ENCODE data around the gene CREB3.

CREB3 gene

DNA sequence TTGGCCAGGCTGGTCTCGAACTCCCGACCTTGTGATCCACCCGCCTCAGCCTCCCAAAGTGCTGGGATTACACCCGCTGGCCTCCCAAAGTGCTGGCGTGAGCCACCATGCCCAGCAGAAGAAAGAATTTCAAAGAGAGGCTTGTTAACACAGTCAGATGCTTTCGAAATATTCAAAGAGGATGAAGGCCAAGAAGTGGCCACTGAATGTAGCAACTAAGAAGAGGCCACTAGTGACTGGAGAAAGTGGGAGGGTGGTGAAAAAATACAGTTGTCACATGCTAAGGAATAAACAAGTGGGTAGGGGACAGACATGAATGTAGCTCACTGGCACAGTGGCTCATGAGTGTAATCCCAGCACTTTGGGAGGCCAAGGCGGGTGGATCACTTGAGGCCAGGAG lies 29.8 kb upstream of the CREB3 start:
- no peak for DNase-seq

- no peak for DNase-seq
Measured at GRCh38 chr9:35703906-35704672, 28.4 kb upstream of the CREB3 start.

DNA sequence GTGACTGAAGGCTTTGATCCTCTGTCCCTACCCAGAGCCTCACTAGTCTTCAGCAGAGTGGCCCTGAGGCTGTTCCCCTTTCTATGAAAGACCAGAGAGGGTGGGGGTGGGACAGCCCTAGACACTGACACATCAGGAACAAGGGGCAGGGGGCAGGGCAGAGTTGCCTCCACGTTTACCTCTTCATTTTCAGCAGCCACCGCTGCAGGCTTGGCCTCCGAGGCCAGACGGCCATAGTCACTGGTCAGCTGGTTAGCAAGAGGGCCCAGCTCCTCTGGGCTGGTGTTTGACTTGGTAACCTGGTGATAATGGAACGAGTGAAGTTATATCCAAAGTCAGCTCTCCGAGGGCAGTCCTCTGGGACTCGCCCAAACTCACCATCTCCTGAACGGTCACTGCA lies 27.1 kb upstream of the CREB3 start:
- DNase-seq, result no peak

DNA sequence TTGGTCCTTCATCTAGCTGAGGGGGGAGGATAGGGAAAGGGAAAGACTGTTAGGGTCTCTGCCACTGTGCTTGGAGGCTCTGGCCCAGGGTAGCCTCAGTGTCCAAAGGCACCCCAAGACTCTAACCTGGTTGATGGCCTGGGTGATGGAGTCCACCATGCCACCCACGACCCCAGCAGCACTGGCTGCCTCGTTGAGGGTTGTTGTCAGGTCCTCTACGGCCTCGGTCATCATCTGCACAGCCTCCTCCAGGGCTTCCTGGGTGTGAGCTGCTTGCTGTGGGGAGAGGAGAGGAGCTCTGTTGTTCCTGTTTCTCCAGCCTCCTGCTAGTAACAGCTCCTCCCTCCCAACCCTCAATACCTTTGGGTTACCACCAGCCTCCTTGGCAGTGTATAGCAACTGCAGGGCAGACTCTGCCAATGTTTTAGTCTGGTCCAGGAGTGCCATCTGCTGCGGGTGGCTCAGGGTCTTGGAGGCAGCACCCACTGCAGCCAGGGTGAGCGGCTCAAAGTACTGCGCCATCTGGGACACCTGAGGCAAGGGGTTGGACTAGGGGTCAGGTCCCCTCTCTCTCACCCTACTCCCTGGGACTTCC lies 26.5 kb upstream of the CREB3 start:
- no peak for DNase-seq

DNA sequence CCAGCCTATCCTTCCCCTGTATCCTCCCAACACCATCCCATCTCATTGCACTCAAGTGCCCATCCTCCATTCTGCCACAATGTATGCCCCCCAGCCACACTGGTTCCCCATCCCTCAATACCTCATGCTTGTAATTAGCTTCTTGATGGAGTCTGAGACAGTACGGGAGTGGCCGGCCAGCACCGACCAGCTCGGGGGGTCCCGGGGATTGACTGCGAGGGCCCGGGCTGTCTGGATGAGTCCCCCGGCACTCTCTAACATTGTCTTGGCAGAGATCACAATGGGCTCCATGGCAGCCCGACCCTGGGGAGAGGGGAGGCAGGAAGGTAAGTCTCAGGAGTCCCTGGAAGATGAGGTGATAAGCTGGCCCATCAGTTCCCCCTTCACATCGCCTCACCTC lies 25.5 kb upstream of the CREB3 start:
- no peak for DNase-seq

DNA sequence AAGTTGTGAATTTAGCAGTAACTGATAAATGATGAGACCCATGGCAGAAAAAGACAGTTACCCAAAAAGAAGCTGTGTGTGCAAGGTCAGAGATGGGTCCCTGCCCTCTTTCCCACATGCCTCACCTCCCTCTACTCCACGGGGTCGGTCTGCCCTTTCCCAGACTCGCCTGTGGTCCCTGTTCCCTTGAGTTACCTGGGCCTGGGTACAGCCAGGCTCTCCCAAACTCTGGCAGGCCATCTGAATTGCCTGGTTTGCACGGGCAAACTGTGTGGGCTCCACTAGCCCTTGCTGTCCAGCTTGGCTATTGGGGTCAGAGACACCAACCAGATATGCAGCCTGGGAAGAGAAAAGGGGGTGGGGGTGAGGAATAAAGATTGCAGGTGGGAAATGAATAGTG lies 24.3 kb upstream of the CREB3 start:
- no peak for DNase-seq

DNA sequence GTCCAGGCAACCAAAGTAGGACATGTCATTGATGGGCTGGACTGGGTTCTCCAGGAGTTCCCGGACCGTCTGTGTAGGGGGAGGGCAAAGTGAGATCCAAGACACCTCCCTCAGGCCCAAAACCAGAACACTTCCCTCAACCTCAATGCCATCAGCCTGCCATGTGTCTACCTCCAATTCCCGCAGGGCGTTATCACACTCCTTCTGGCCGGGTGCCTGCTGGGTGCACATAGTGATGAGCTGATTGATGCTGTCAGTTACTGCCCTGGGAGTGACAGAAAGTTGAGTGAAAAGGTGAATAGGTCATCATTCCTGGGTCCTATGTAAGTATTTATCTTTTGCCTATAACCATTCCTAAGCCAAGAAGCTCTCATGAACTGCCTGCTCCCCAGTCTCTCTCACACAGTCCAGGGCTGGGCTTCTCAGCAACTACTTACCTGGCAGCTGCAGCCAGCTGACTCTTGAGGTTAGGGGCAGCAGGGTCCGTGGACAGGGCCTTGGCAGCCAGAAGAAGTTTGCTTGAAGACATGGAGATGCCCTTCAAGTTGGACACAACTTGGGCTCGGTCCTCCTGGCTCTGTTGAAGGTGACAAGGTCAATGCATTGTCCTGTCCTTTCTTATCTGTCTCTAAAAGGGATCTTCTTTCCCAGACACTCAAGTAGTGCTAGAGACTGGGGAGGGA lies 21.5 kb upstream of the CREB3 start:
- DNase-seq, result no peak

- no peak for DNase-seq
Measured at GRCh38 chr9:35711501-35712428, 20.7 kb upstream of the CREB3 start.

DNA sequence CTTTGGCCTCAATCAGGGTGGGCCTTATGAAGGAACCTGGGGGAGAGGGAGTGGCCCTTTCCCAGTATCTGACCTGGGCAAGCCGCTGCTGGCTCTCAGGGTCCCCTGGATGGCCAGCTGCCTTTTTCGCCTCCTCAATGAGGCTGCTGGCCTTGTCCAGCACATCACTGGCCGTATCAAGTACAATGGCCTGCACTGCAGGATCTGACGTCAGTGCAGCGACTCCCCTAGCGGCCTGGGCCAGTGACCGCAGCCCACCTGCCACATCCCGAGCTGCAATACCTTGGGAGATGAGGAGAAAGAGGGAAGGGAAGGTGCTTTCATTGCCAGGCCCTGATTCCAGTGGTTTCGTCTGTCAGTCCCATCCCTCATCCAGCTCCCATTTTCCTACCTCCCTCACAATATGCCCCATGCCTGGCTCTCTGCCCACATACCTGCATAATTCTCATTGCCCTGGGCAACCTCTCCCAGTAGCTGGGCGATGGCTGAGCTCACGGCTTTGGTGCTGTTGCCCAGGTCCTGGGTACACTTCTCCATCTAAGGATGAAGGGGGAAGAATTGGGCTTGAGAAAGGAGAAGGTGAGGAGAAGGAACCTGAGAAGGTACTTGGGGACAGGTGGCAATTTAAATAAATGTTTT lies 19.6 kb upstream of the CREB3 start:
- no peak for DNase-seq

DNA sequence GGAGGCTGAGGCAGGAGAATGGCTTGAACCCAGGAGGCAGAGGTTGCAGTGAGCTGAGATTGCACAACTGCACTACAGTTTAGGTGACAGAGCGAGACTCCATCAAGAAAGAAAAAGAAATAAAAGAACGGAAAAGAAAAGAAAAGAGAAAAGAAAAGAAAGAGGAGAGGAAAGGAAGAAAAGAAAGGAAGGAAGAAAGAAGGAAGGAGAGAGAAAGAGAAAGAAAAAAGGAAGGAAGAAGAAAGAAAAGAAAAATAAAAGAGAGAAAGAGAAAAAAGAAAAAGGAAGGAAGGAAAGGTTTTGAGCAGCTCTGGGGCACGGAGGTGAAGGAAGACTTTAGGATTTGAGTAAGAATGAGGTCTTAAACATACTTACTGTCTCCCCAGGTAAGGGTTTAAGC lies 18.9 kb upstream of the CREB3 start:
- no peak for DNase-seq

DNA sequence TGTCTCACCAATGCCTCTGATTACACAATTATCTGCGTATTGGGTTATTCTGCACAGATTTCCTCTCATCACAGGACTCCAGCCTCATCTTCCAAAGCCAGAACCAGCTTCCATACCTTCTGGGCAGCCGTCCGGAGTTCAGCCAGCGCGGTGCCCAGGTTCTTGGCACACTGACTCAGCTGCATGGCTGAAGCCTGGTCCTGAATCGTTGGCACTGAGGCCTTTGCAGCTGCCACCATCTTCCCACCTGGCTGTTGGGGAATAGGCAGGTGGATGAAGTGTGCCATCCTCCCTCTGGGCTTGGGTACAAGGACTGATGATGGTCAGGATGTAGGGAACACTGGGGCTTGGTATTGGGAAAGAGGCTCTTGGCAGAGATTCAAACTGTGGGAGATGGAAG lies 18.3 kb upstream of the CREB3 start:
- no peak for DNase-seq

- DNase-seq, result no peak
Measured at GRCh38 chr9:35714579-35715252, 17.8 kb upstream of the CREB3 start.

GRCh38 chr9:35716230-35716629 lies 16.2 kb upstream of the CREB3 start:
- no peak for DNase-seq

DNA sequence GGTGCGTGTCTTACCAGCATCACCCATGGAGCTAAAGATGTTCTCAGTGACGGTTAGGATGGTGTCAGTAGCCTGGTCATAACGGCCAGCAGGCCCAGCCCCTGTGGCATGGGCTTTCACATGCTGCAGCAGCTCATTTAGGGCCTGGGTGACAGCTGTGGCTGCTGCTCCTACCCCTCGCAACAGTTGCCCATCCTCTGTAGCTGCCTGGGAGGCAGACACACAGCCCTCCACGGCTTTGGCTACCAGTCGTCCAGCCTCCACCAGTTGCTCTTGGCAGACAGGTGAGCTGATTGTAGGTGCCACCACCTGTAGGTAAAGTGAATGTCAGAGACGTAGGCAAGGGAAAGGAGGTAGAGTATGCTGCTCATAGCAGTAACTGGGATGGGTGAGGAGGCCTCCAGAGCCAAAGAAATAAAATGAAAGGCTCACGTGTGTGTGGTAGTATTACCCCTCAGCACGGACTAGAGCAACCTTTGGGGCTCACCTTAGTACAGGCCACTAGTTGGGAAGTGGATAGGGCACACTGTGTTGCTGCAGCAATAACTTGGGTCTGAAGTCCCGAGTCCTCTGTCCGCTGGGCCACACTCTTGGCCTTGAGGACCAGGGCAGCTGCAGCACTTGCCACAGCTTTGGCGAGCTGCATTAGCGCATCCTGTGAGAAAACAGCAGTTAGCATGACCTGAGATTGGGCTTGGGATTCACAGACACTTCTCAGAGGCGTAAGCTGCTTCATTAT lies 15.2 kb upstream of the CREB3 start:
- DNase-seq, result no peak

DNA sequence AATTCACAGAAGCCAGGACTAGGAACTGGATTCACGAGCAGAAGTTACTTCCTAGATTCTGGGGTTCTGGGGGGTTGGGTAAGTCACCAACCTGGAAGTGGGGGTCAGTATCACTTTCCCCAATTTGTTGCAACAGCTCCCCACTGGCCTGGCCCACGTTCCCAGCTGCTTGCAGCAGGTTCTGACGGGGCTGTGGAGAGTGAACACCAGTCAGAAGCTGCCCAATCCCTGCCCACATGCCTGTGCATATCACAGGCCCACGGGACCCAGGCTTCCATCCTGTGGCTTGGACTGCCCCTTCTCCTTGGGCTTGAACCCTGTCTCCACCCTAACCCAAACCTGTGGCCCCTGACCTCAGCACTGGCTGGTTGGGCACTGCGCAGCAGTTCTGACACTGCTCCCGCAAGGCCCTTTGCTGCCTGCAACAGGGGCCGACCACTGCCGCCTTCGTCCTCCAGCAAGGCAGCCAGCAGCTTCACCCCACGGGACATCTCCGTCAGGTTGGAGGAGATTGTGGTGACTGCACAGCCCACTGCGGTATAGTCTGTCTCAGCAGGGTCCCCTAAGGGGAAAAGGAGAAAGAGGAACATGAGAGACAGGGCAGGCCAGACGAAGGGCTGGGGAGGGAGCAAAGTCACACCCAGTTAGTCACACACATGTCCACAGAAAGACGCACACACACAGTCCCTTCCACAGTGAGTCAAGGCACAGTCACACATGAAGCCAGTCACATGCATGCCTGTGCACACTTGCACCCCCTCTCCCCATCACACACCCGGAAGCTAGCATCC lies 13.6 kb upstream of the CREB3 start:
- no peak for DNase-seq

DNA sequence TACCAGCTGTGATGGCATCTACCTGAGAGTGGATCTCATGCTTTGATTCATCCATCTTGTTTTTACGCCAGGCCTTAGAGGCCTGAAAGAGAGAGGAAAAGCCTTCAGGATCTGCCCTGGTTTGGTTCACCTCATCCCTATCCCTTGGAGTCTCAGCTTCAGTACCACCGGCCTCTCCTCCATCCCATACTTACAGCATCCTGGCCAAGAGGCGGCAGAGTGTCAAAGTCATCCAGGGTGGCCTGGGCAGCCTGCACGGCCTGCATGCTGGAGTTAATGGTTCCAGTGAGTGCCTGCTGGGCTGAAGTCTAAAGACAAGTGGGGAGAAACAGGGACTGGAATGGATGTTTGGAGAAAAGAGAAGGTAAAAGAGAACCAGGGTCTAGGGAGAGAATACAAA lies 12.9 kb upstream of the CREB3 start:
- no peak for DNase-seq

- no peak for DNase-seq
Measured at GRCh38 chr9:35723426-35723825, 9.0 kb upstream of the CREB3 start.

GRCh38 chr9:35723908-35724307 lies 8.6 kb upstream of the CREB3 start:
- no peak for DNase-seq

- DNase-seq, result no peak
Measured at GRCh38 chr9:35725362-35725761, 7.1 kb upstream of the CREB3 start.

GRCh38 chr9:35726931-35727330 lies 5.5 kb upstream of the CREB3 start:
- peak; percentile 31 for DNase-seq

DNA sequence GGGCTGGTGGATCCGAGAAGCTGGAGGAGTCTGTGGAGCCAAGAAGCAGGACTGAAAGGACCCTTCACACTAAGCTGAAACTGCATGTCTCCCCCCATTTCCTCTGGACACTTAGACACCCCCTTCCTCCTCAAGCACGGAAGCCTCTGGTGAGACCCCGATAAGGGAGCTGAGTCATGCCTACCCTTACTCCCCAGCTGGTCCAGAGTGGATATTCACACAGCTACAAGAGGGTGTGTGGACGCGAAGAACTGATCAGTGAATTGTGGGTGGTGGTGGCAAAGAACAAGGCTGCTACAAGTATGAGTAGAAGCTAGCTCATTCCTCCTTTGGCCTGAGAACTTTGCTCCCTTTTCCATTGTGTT lies 4.8 kb upstream of the CREB3 start:
- no peak for DNase-seq
